Bronchial epithelial cell (primary cell): ENCODE results near the gene BCL11B. TPM values are rescaled to one million over a fixed set of nuclear protein-coding genes. Genes with fewer than 3 reads are reported as not detected.

ENCODE experiments used
- DNase-seq: peaks from one replicate; pipeline ENCODE4 v3.0.0-alpha.2; 2010; ENCODE audit warnings: low read depth
- FAIRE-seq: peaks from 2 replicates; lab custom pipeline; 2011; peaks lifted over from hg19 to GRCh38; lab: Jason Lieb, UNC
- H3K27me3 ChIP-seq: 2 replicates; pipeline ENCODE4 v1.5.1; 2011; ENCODE audit warnings: low read length; ENCODE audit not compliant: control insufficient read depth, insufficient read depth
- H3K36me3 ChIP-seq: 2 replicates; pipeline ENCODE4 v1.5.1; 2011; ENCODE audit warnings: low read length; ENCODE audit not compliant: control insufficient read depth, insufficient read depth
- H3K4me3 ChIP-seq: 2 replicates; pipeline ENCODE4 v1.5.1; 2011; ENCODE audit warnings: mild to moderate bottlenecking, low read depth, low read length, control low read depth
- total RNA-seq: library from RNA; depleted of rRNA; stranded (reverse); fragments of >200 nt; gene quantifications from 2 replicates; pipeline ENCODE4 v1.2.1, GENCODE V29; 2014
- TF ChIP-seq, protein P1 (sequence below): IDR thresholded peaks from 2 replicates; pipeline ENCODE4 v1.5.1; 2011; ENCODE audit warnings: mild to moderate bottlenecking, moderate library complexity, low read length, control low read depth, inconsistent platforms; ENCODE audit not compliant: insufficient read depth, severe bottlenecking

Gene BCL11B
- total RNA-seq, 1 donor from 2014 or later = 5.3 TPM

DNA sequence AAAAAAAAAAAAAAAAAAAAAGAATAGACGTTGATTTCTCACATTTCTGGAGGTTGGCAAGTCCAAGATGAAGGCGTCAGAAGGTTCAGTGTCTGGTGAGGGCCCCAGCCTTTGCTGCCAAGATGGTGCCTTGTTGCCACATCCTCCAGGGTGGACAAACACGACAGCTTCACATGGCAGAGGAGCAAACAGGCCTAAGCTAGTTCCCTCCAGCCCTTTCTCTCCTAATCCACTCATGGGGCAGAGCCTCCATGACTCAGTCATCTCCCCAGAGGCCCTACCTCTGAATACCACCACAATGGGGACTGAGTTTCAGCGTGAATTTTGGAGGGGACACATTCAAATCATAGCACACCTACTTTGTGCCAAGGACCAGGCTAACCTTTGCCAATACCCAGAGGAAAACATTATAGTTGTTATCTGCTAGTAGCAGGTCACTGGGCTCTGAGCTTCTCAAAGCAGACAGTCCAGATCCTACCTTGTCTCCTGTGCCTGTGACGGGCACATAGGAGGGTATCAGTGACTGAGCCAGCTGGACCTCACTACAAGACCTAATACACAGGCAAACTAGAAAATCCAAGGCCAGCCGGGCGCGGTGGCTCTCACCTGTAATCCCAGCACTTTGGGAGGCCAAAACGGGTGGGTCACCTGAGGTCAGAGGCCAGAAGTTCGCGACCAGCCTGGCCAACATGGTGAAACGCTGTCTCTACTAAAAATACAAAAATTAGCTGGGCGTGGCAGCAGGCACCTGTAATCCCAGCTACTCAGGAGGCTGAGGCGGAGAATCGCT, 10.5 kb upstream of the BCL11B start:
- FAIRE-seq = no peak
- Histone ChIP-seq H3K27me3 (peaks cover 2% of the 10 kb centered on the region), H3K4me3 (no peak overlapping the region)

DNA sequence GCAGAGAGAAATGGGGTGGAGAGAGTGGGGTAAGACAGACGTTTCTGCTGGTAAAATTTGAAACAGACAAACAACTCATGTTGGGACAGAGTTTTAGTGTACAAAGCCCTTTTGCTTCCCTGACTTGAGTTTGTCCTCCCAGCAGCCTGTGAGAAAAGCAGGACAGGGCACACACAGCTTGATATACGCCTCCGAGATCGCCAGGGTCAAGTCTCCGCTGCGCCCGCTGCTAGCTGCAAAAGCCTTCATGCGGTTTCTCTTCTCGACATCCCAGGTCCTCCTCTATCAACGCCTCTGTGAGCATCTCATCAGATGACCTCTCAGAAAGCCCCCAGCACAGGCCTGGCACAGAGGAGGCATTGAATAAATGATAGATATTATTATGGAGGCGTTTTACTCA, 9.4 kb upstream of the BCL11B start:
- DNase-seq (no peak), FAIRE-seq (no peak)
- Histone ChIP-seq H3K4me3 (no peak overlapping the region), H3K27me3 (peaks cover 2% of the 10 kb centered on the region), H3K36me3 (no peaks in the 10 kb centered on the region)
- TF ChIP-seq, protein P1, sequence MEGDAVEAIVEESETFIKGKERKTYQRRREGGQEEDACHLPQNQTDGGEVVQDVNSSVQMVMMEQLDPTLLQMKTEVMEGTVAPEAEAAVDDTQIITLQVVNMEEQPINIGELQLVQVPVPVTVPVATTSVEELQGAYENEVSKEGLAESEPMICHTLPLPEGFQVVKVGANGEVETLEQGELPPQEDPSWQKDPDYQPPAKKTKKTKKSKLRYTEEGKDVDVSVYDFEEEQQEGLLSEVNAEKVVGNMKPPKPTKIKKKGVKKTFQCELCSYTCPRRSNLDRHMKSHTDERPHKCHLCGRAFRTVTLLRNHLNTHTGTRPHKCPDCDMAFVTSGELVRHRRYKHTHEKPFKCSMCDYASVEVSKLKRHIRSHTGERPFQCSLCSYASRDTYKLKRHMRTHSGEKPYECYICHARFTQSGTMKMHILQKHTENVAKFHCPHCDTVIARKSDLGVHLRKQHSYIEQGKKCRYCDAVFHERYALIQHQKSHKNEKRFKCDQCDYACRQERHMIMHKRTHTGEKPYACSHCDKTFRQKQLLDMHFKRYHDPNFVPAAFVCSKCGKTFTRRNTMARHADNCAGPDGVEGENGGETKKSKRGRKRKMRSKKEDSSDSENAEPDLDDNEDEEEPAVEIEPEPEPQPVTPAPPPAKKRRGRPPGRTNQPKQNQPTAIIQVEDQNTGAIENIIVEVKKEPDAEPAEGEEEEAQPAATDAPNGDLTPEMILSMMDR = no peak

More for the DNA sequence above, 10.5 kb upstream of the BCL11B start:
- no peak for DNase-seq
- TF ChIP-seq, protein P1 = no peak
- no peaks in the 10 kb centered on the region for H3K36me3 ChIP-seq

DNA sequence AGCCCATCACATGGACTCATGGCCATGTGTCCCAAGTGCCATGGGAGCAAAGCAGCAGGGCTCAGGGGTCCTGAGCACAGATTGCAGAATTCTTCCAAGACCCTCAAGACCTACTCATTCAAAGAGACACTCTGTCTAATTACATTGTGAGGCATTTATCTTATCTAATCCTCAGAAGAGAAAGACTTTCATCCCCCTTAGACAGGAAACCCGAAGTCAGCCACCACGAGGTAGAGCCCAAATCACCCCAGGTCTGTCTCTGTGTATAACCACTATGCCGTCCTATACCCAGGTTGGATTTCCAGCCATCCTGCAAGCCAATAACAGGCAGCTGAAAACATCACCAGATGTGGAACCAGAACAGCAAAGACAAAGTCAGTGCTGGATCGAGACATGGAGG, 8.9 kb upstream of the BCL11B start:
- FAIRE-seq (peak; percentile 36), DNase-seq (no peak)
- Histone ChIP-seq H3K36me3 (no peaks in the 10 kb centered on the region), H3K27me3 (peaks cover 2% of the 10 kb centered on the region), H3K4me3 (no peak overlapping the region)
- TF ChIP-seq, protein P1 = no peak

DNA sequence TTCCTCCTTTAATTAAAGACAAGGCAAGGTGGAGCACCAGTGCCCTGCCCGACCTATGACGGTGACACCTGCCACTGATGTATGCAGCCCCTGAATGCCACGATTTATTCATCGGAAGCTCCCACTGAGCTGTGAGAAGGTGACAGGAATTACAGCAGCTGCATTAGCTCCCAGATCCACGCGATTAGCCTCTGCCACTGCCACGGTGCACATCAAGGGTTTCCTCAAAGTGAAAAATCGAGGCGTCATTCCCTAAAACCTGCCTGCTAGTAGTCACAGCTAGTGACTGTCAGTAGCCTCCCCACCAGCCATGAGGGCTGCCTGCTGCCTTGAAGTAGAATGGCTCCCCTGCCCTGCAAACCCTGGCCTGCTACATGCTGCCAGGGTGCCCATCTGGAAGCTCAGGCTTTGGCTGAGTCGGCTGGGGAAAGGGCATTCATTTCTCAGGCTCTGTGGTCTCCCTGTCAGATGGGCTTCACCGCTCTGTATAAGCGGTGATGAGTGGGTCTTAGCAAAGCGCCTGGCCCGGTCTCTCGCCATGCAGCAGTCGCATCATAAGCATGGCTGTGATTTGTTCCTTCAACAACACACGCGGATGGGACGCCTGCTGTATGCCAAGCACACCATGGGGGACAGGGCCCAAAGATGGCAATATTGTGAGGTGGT, 8.2 kb upstream of the BCL11B start:
- no peak overlapping the region for H3K4me3 ChIP-seq
- H3K27me3 ChIP-seq = peaks cover 2% of the 10 kb centered on the region
- FAIRE-seq = peak; percentile 50
- no peaks in the 10 kb centered on the region for H3K36me3 ChIP-seq
- DNase-seq = no peak
- TF ChIP-seq, protein P1 = no peak

DNA sequence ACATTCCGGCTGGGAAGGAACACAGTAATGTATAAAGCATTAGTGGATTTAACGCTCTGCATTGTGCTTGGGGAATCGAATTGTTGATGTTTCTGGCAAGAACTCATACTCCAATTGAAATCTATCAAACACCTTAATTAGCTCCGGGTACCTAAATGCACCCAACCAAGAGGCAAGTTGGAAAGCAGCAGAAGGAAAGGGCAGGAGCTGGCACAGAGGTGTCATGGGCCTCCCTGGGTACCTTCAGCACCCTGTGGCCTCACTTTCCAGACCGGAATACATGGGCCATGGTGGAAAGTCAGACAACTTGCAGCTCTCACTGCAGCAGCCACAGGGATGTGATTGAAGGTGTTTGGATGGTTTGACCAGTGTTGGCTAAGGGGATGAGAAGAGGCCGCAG, 6.8 kb upstream of the BCL11B start:
- FAIRE-seq (peak; percentile 47), DNase-seq (no peak)
- Histone ChIP-seq H3K27me3 (peaks cover 2% of the 10 kb centered on the region), H3K36me3 (no peaks in the 10 kb centered on the region), H3K4me3 (no peak overlapping the region)
- TF ChIP-seq, protein P1 = no peak
